GM12891 (cell line): ENCODE results near the gene CHRNB1.

Source experiments
- DNase-seq: peaks from one replicate; pipeline ENCODE4 v3.0.0; 2011; ENCODE audit warnings: low spot score; ENCODE audit not compliant: insufficient read length
- FAIRE-seq: peaks from 2 replicates; lab custom pipeline; 2011; peaks lifted over from hg19 to GRCh38; lab: Jason Lieb, UNC
- PAX5 ChIP-seq: IDR thresholded peaks from 2 replicates; pipeline ENCODE4 v1.6.1; 2011; ENCODE audit warnings: low read length, moderate library complexity, mild to moderate bottlenecking; ENCODE audit not compliant: insufficient read depth, severe bottlenecking
- POLR2A ChIP-seq: IDR thresholded peaks from 2 replicates; pipeline ENCODE4 v1.6.1; 2011; ENCODE audit warnings: low read depth, low read length, control low read depth
- POLR2AphosphoS5 ChIP-seq: IDR thresholded peaks from 2 replicates; pipeline ENCODE4 v1.6.1; 2011; ENCODE audit warnings: low read depth, low read length, control low read depth
- POU2F2 ChIP-seq: IDR thresholded peaks from 2 replicates; pipeline ENCODE4 v1.6.1; 2011; ENCODE audit warnings: low read depth, mild to moderate bottlenecking, control low read depth, low read length, moderate library complexity
- SPI1 ChIP-seq: IDR thresholded peaks from 2 replicates; pipeline ENCODE4 v1.6.1; 2011; ENCODE audit warnings: low read depth, low read length, control low read depth
- TAF1 ChIP-seq: IDR thresholded peaks from 2 replicates; pipeline ENCODE4 v1.6.1; 2011; ENCODE audit warnings: low read depth, low read length, control low read depth

CHRNB1 gene

GRCh38 chr17:7415784-7416183 is 29.1 kb upstream of the CHRNB1 start:
- no peak for TF ChIP-seq POLR2AphosphoS5
- no peak for TF ChIP-seq SPI1
- no peak for TF ChIP-seq PAX5
- no peak for TF ChIP-seq TAF1
- no peak for TF ChIP-seq POU2F2
- no peak for TF ChIP-seq POLR2A
- no peak for DNase-seq
- FAIRE-seq, result no peak

GRCh38 chr17:7416323-7416722 is 28.5 kb upstream of the CHRNB1 start:
- no peak for TF ChIP-seq POU2F2
- no peak for TF ChIP-seq POLR2A
- TF ChIP-seq PAX5, result no peak
- no peak for TF ChIP-seq TAF1
- TF ChIP-seq POLR2AphosphoS5, result no peak
- no peak for TF ChIP-seq SPI1
- no peak for DNase-seq
- no peak for FAIRE-seq

GRCh38 chr17:7417056-7417655 is 27.7 kb upstream of the CHRNB1 start:
- DNase-seq (no peak), FAIRE-seq (no peak)
- no peak for TF ChIP-seq POU2F2
- TF ChIP-seq PAX5, result no peak
- TF ChIP-seq POLR2A, result no peak
- no peak for TF ChIP-seq SPI1
- no peak for TF ChIP-seq TAF1
- TF ChIP-seq POLR2AphosphoS5, result no peak

- no peak for FAIRE-seq
- TF ChIP-seq POLR2AphosphoS5 (no peak), SPI1 (no peak), PAX5 (no peak), TAF1 (no peak), POU2F2 (no peak), POLR2A (no peak)
These were observed 26.2 kb upstream of the CHRNB1 start for GRCh38 chr17:7418472-7419152.

GRCh38 chr17:7419819-7420610 is 24.8 kb upstream of the CHRNB1 start, which contains the start of gene SPEM1:
Gene SPEM1, plus strand, starts transcription at chr17:7420324. Its CDS starts 61 bp downstream, at chr17:7420385.
- no peak for FAIRE-seq
- TF ChIP-seq SPI1, result no peak
- no peak for TF ChIP-seq POU2F2
- TF ChIP-seq PAX5, result no peak
- no peak for DNase-seq

More at GRCh38 chr17:7418472-7419152, 26.2 kb upstream of the CHRNB1 start:
- no peak for DNase-seq

GRCh38 chr17:7421186-7421585 is 23.7 kb upstream of the CHRNB1 start:
- DNase-seq (no peak), FAIRE-seq (no peak)
- TF ChIP-seq POLR2A, result no peak
- TF ChIP-seq POU2F2, result no peak
- TF ChIP-seq TAF1, result no peak
- no peak for TF ChIP-seq SPI1
- TF ChIP-seq PAX5, result no peak
- TF ChIP-seq POLR2AphosphoS5, result no peak

- TF ChIP-seq POLR2A (no peak), TAF1 (no peak)
These were observed 21.2 kb upstream of the CHRNB1 start for GRCh38 chr17:7423679-7424078.

GRCh38 chr17:7425316-7425715 is 19.5 kb upstream of the CHRNB1 start, which contains the start of gene SPEM2:
Gene SPEM2, plus strand, starts transcription at chr17:7425616. Its CDS starts 73 bp downstream, at chr17:7425689.
- DNase-seq, result no peak
- no peak for FAIRE-seq

More at GRCh38 chr17:7423679-7424078, 21.2 kb upstream of the CHRNB1 start:
- FAIRE-seq (peak; percentile 20), DNase-seq (no peak)

GRCh38 chr17:7425756-7426155 is 19.1 kb upstream of the CHRNB1 start:
- DNase-seq, result no peak
- no peak for TF ChIP-seq POU2F2
- TF ChIP-seq PAX5, result no peak
- no peak for TF ChIP-seq POLR2AphosphoS5
- TF ChIP-seq TAF1, result no peak
- TF ChIP-seq POLR2A, result no peak
- FAIRE-seq, result no peak

More at GRCh38 chr17:7425316-7425715, 19.5 kb upstream of the CHRNB1 start, which contains the start of gene SPEM2:
- TF ChIP-seq POU2F2 (no peak), TAF1 (no peak), SPI1 (no peak), POLR2AphosphoS5 (no peak), POLR2A (no peak), PAX5 (no peak)
